NB4 (cell line): ENCODE measurements around the gene SERPINA1.

Experiments
- CTCF ChIP-seq: IDR thresholded peaks from one replicate; pipeline ENCODE4 v1.5.1; 2012; ENCODE audit warnings: low read depth, low read length
- POLR2A ChIP-seq: IDR thresholded peaks from 2 replicates; pipeline ENCODE4 v1.6.1; 2011; ENCODE audit warnings: mild to moderate bottlenecking; ENCODE audit not compliant: insufficient read length; ENCODE audit errors: extremely low read depth

GRCh38 chr14:94401083-94401482, 12.7 kb upstream of the SERPINA1 start:
- no peak for TF ChIP-seq CTCF
- no peak for TF ChIP-seq POLR2A
